ENCODE results near the gene TNFRSF21. TPM values are rescaled to one million over a fixed set of nuclear protein-coding genes. Genes with fewer than 3 reads are reported as not detected.

Gene TNFRSF21
- total and polyA plus RNA-seq, 9 of the 15 experiments (the other 6 are each of a cell fraction or from before 2014, with no cell fraction given): 0.63 to 5.7 (median 2.2) TPM

- TF ChIP-seq ZKSCAN8 (CRISPR knock-in tag; IDR thresholded peaks at IDR 0.05): no peak
- no peak for TF ChIP-seq SMARCB1 (IDR thresholded peaks at IDR 0.05; ENCODE audit: insufficient read length, low read depth)
These were observed 111.7 kb downstream of the TNFRSF21 start (continued) for GRCh38 chr6:47197682-47198640.

GRCh38 chr6:47196113-47196512, 113.6 kb downstream of the TNFRSF21 start:
- H4K20me1 ChIP-seq (replicated peaks; ENCODE audit: control insufficient read depth, insufficient read depth, low read length): no peaks in the 10 kb centered on the region
- FAIRE-seq: no peak
- no peaks in the 10 kb centered on the region for H3K9me3 ChIP-seq (replicated peaks; ENCODE audit: control insufficient read depth, insufficient read depth, low read depth, low read length)
- H3K9ac ChIP-seq (ENCODE audit: insufficient read depth in 1 of 2, low read depth in 2 of 2, low read length in 2 of 2): no peak overlapping the region
- H3K4me1 ChIP-seq (replicated peaks in 1 of 2; ENCODE audit: control insufficient read depth in 2 of 2, insufficient read depth in 2 of 2, low read length in 2 of 2): no peaks in the 10 kb centered on the region
- H2AFZ ChIP-seq (ENCODE audit: low read depth, low read length): no peak overlapping the region
- peaks cover 7 to 15% of the 10 kb centered on the region in 2 experiments; a peak in 4 of 5 replicates for H3K27me3 ChIP-seq (ENCODE audit: control insufficient read depth in 2 of 2, insufficient read depth in 2 of 2, low read length in 2 of 2)
- TF ChIP-seq ZNF133 (CRISPR knock-in tag; IDR thresholded peaks at IDR 0.05) (no peak), ZHX1 (conservative IDR thresholded peaks at IDR 0.05; ENCODE audit: low read length) (no peak), DNMT1 (IDR thresholded peaks at IDR 0.05) (no peak), ZNF695 (CRISPR knock-in tag; IDR thresholded peaks at IDR 0.05) (no peak), EGR1 (conservative IDR thresholded peaks at IDR 0.05) (no peak), NR2F6 (CRISPR knock-in tag; IDR thresholded peaks at IDR 0.05) (no peak)
- TF ChIP-seq, protein P1, sequence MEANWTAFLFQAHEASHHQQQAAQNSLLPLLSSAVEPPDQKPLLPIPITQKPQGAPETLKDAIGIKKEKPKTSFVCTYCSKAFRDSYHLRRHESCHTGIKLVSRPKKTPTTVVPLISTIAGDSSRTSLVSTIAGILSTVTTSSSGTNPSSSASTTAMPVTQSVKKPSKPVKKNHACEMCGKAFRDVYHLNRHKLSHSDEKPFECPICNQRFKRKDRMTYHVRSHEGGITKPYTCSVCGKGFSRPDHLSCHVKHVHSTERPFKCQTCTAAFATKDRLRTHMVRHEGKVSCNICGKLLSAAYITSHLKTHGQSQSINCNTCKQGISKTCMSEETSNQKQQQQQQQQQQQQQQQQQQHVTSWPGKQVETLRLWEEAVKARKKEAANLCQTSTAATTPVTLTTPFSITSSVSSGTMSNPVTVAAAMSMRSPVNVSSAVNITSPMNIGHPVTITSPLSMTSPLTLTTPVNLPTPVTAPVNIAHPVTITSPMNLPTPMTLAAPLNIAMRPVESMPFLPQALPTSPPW (CRISPR knock-in tag; IDR thresholded peaks at IDR 0.05): no peak
- no peak overlapping the region for H3K4me3 ChIP-seq
- in situ Hi-C loops (cut with MboI) (no loop called here), intact Hi-C loops (cut with micrococcal nuclease) (no loop called here)
- no peak overlapping the region for H3K27ac ChIP-seq (ENCODE audit: extremely low read depth, low read depth, low read length)
- 1% methylated on average over 5 of the region's 5 CpGs for WGBS (ENCODE audit: insufficient coverage, low coverage, missing lambda C conversion rate)
- no peak overlapping the region for H3K4me2 ChIP-seq (ENCODE audit: insufficient read depth, low read length)
- H3K9me1 ChIP-seq (ENCODE audit: control insufficient read depth, insufficient read depth, low read length): no peaks in the 10 kb centered on the region
- H3K79me2 ChIP-seq (ENCODE audit: control insufficient read depth, insufficient read depth, low read length): no peaks in the 10 kb centered on the region
- no TSS peak for BruUV-seq (replicated peaks)
- no peak for DNase-seq (ENCODE audit: extremely low read depth in 1 of 4, low spot score in 3 of 4)
- no peaks in the 10 kb centered on the region for H3K36me3 ChIP-seq (ENCODE audit: control insufficient read depth, insufficient read depth, low read length)
- POLR2A ChIA-PET: no interaction called here
- CTCF ChIA-PET (ENCODE audit: low intra/inter-chr PET ratio): no interaction called here
- ATAC-seq: no peak
